Measurements from ENCODE around the gene BSG.

DNA sequence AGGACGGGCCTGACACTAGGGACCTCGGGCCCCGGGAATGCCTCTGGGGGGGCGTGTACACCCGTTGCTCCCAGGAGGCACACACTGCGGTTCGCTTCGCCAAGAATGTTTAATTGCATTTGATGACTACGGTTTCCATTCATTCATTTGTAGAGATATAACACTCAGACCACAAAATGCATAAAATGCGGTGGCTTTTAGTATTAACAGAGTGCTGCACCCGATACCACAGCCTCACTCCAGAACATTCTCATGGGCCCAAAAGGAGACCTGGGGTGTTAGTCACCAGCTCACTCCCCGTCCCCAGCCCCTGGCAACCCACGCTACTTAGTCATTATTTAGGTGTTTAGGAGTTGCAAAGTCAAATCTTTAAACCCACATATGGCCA is 39.1 kb downstream of the BSG start:
- TF ChIP-seq POLR2A (IDR thresholded peaks at IDR 0.05; ENCODE audit: low read depth, low read length) (no peak), POLR2AphosphoS5 (IDR thresholded peaks at IDR 0.05; ENCODE audit: low read depth, low read length) (no peak), TAF1 (IDR thresholded peaks at IDR 0.05; ENCODE audit: low read depth, low read length) (no peak), PAX5 (IDR thresholded peaks at IDR 0.05; ENCODE audit: insufficient read depth, low read length, severe bottlenecking) (no peak), POU2F2 (IDR thresholded peaks at IDR 0.05; ENCODE audit: low read depth, low read length) (no peak), SPI1 (IDR thresholded peaks at IDR 0.05; ENCODE audit: low read depth, low read length) (no peak)

All from GM12891 (cell line).